ENCODE measurements around the gene MED12L.

MED12L gene

DNA sequence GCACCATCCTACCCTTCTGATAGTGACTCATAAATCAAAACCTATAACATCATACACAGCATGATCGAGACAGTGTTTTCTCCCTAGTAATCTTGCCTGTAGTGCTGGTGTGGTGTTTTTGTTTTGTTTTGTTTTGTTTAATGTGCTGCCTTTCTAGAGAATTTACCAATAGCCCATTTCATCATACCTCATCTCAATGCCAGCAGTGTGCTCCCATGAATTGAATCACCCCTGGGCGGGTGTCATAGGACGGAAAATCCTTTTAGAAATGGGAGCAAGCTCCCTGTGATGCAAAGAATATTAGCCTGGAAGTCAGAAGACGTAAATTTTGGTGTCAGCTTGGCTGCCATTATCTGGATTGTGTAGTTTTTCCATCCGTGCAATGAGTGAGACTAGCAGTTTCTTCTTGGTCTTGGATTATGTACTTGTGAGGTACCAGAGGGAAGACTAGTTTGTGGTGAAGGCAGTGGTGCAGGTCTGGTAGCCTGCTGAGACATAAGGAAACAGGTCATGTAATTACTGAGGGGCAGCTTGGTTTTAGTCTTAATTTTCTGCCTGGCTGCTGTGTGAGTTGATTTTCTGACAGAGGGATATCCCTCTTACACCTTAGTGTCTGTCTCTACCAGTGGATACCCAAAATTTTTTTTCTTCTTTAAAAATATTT, 345.5 kb downstream of the MED12L start:
- no peak overlapping the region for H3K4me3 ChIP-seq (ENCODE audit: low read length)
- no peak for TF ChIP-seq CTCF (IDR thresholded peaks at IDR 0.05; ENCODE audit: insufficient read depth, low read depth, low read length, missing control alignments)
- DNase-seq (ENCODE audit: low read depth): peak; percentile 64

- no peak overlapping the region for H3K4me3 ChIP-seq (ENCODE audit: low read length)
- no peak for TF ChIP-seq CTCF (IDR thresholded peaks at IDR 0.05; ENCODE audit: insufficient read depth, low read depth, low read length, missing control alignments)
- peak; percentile 88 for DNase-seq (ENCODE audit: low read depth)
Observed at GRCh38 chr3:151431940-151432339, 346.5 kb downstream of the MED12L start.

DNA sequence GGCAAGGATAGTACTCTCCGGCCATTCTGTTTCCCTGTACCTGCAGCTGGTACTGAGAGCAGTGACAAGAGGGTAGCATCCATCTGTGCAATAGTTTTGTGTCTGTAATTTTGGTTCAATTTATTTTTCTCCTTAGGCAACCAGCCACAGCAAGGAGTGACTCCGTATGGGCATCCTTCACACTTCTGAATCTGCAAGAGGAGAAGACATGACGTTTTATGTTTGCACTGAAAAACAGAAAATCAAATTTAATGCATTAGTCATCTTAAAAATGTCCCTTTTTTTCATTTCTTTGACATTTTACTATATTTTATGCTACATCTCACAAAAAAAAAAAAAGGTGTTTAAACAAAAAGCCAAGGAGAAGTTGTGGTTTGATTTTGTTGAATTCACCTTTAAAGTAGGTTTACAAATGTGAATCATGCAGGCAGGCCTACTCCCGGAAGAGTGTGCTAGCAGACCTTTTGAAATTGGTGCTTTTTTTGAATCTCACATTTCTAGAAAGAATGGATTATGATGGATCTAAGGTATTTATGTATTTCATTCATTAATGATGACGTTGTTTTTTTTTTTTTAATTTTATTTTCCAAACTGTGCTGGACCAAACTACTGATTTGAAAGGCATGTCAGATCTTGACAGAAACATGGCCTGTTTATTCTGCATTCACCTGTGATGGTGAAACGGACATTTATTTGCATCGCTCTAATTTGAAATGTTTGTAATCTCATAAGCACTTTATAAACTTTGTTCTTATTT, 347.3 kb downstream of the MED12L start:
- H3K4me3 ChIP-seq (ENCODE audit: low read length): no peak overlapping the region
- TF ChIP-seq CTCF (IDR thresholded peaks at IDR 0.05; ENCODE audit: insufficient read depth, low read depth, low read length, missing control alignments): no peak
- DNase-seq (ENCODE audit: low read depth): peak; percentile 10

DNA sequence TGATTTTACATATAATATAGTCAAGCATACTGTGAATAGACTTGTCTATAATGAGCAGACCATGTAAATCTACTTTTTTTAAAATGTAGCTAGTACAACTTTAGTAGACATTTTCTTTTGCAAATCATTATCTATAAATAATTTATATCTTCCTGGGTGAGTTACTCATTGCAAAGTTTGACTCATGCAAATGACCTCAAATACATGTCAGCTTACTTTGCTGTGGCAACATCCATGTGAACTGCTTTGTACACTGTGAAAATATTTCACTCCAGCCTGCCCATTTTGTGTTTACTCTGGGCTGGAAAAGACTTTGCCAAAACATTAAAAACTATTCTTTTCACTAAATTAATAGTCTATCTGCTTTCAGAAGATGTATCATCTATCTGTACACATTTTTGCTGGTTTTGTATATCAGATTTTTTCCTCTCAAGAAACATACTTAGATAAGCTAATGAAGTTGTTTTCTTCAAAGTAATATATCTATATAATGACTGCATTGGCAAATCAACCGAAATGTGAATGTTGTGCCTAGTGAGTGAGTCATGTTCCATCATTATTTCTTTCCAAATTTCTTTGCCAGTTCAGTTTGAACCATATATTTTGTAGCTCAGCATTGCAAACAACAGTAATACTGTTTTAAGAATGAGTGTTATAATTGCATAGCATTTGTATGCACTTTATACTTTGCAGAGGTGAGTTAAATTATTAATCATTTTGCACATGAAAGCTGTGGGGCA, 348.9 kb downstream of the MED12L start:
- peak; percentile 87 for DNase-seq (ENCODE audit: low read depth)
- H3K4me3 ChIP-seq (ENCODE audit: low read length): no peak overlapping the region
- no peak for TF ChIP-seq CTCF (IDR thresholded peaks at IDR 0.05; ENCODE audit: insufficient read depth, low read depth, low read length, missing control alignments)

DNA sequence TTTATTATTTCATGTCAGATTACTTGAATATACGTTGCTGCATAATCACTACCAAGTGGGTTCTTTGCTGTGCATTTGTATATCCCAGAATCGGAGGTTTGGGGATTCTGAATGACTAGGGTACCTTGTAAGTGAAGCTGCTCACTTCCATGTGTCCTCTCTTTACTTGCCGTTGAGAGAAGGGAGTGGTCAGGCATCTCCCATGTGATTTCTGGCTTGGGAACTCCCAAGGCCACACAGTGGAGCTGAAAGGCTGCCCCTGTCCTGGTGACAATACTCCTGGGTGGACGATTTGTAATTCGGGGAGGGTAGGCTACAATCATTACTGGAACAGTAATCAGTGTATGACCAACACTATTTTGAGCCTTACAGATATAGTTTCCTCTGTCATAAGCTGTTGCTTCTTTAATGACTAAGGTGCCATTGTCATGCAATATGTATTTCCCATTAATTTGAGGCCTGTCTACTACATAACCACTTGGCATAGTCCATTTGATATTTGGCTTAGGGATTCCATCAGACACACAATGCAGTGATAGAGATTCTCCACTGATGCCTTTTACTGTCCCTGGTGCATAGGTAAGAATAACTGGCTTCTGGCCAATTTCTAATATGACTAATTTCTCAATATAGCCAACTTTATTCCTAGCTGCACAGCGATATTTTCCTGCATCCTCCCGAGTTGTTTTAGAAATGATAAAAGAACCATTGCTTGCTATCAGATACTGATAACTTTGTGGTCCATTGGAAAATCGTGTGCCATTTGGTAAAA, 351.4 kb downstream of the MED12L start:
- no peak overlapping the region for H3K4me3 ChIP-seq (ENCODE audit: low read length)
- TF ChIP-seq CTCF (IDR thresholded peaks at IDR 0.05; ENCODE audit: insufficient read depth, low read depth, low read length, missing control alignments): no peak
- DNase-seq (ENCODE audit: low read depth): peak; percentile 15

GRCh38 chr3:151437906-151438305, 352.4 kb downstream of the MED12L start:
- no peak overlapping the region for H3K4me3 ChIP-seq (ENCODE audit: low read length)
- DNase-seq (ENCODE audit: low read depth): no peak
- no peak for TF ChIP-seq CTCF (IDR thresholded peaks at IDR 0.05; ENCODE audit: insufficient read depth, low read depth, low read length, missing control alignments)

Measured in epithelial cell of esophagus (primary cell).